Brain microvascular endothelial cell (primary cell): ENCODE measurements around the gene TAGAP.

Experiments used
- DNase-seq: peaks from one replicate; pipeline ENCODE4 v3.0.0-alpha.2; 2020
- H3K27ac ChIP-seq: fragments of 250-450 bp; sonication (Bioruptor Pico); 2 replicates; pipeline ENCODE4 v1.5.1; 2020; ENCODE audit warnings: mild to moderate bottlenecking, moderate library complexity
- H3K27me3 ChIP-seq: fragments of 250-450 bp; sonication (Bioruptor Pico); replicated peaks from 2 replicates; pipeline ENCODE4 v1.5.1; 2020; ENCODE audit warnings: mild to moderate bottlenecking
- H3K36me3 ChIP-seq: fragments of 250-450 bp; sonication (Bioruptor Pico); replicated peaks from 2 replicates; pipeline ENCODE4 v1.5.1; 2020; ENCODE audit warnings: mild to moderate bottlenecking
- H3K4me3 ChIP-seq: 2 replicates; pipeline ENCODE4 v1.5.1; 2011; ENCODE audit warnings: low read depth, mild to moderate bottlenecking, control low read depth, low read length, moderate library complexity
- in situ Hi-C: cut with HindIII; loops from 2 replicates; pipeline ENCODE4 v1.10.0; 2017; ENCODE audit warnings: low sequenced_read_pairs, low pct_ligation_motif_present
- TF ChIP-seq, protein P1 (sequence below): IDR thresholded peaks from 2 replicates; pipeline ENCODE4 v1.5.1; 2011; ENCODE audit warnings: low read depth, mild to moderate bottlenecking, moderate library complexity, low read length, control low read depth, inconsistent platforms; ENCODE audit errors: missing control alignments

Gene TAGAP

DNA sequence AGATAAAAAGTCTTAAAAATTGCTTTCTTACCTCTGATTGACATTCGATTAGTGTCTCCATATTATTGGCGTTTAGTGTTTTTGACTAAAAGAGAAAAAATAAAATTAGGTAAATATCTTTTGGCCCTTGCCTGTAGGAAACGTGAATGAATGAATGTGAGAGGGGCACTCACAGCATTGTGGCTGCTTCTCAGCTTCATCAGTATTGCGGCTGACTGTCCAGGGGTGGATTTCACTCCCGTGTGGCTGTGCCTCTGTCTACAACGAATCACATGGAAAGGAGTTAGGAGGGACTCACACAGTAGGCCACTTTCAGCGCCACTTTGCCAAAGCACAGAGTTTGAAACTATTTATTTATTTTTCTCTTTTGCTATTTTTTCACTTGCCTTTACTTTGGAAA is 844 bp downstream of the TAGAP start:
- H3K27me3 ChIP-seq, result peaks cover 5% of the 10 kb centered on the region
- H3K4me3 ChIP-seq, result no peak overlapping the region
- H3K36me3 ChIP-seq, result no peaks in the 10 kb centered on the region
- TF ChIP-seq, protein P1, sequence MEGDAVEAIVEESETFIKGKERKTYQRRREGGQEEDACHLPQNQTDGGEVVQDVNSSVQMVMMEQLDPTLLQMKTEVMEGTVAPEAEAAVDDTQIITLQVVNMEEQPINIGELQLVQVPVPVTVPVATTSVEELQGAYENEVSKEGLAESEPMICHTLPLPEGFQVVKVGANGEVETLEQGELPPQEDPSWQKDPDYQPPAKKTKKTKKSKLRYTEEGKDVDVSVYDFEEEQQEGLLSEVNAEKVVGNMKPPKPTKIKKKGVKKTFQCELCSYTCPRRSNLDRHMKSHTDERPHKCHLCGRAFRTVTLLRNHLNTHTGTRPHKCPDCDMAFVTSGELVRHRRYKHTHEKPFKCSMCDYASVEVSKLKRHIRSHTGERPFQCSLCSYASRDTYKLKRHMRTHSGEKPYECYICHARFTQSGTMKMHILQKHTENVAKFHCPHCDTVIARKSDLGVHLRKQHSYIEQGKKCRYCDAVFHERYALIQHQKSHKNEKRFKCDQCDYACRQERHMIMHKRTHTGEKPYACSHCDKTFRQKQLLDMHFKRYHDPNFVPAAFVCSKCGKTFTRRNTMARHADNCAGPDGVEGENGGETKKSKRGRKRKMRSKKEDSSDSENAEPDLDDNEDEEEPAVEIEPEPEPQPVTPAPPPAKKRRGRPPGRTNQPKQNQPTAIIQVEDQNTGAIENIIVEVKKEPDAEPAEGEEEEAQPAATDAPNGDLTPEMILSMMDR, result no peak
- in situ Hi-C loops, result no loop called here
- no peak for DNase-seq
- no peak overlapping the region for H3K27ac ChIP-seq

DNA sequence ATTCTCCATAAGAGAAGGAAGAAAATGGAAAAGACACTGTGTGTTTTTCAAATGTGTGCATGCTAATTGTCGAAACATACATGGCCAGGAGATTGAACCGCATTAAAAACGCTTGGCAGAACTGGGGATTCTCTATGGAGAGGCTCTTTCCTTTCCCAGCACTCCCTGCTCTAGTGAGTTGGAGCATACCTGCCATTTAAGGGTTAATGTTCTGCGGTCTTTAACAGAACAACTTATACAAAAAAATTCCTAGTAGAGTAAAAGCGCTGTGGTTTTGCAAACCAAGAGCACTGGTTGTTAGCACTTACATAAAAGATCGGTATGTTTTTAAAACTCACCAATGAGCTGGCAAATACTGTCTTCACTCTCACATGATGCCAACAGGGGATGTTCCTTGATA is 1.5 kb downstream of the TAGAP start:
- Histone ChIP-seq H3K27ac (no peak overlapping the region), H3K4me3 (no peak overlapping the region), H3K27me3 (peaks cover 5% of the 10 kb centered on the region), H3K36me3 (no peaks in the 10 kb centered on the region)
- TF ChIP-seq, protein P1, result no peak
- in situ Hi-C loops, result no loop called here
- no peak for DNase-seq

- Histone ChIP-seq H3K27ac (no peak overlapping the region), H3K36me3 (no peaks in the 10 kb centered on the region), H3K27me3 (peaks cover 5% of the 10 kb centered on the region), H3K4me3 (no peak overlapping the region)
- TF ChIP-seq, protein P1, result no peak
- DNase-seq, result no peak
- in situ Hi-C loops, result no loop called here
Measured at GRCh38 chr6:159042826-159043181, 2.0 kb downstream of the TAGAP start.

DNA sequence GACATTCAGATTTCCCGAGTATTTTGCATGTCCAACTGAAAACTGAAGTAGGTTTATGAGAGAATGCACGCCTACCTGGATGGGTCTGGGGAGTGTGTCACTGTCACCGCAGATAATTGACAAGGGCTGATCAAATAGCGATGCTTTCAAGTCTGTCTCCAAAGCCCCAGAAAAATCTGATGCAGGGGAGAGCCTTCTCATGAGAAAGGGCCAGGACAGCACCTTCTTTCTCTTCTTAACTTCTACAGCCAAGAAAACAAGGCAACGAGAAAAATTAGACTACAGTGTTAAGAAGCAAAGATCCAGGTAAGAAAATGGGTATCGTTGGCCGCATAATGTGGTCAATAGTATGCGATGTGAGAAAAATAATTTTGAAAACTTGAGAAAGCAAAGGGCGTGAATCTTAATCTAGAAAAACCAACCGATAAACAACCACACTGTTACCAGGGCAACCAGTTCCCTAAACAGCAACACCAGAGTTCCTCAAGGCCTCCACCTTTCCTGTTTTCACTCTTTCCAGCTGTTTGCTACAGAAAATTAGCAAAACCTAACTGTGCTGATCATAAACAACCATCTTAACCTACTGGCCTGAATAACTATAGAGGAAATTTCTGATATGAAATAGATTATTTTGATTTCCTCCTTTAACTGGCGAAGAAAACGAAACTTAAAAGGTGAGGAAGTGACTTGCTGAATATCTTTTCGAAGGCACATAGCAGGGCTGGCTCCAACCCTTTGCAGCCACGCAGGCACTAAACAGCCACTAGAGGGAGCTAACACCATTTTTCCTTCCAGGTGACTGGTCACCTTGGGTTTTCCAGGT is 2.6 kb downstream of the TAGAP start:
- in situ Hi-C loops, result no loop called here
- H3K27ac ChIP-seq, result no peak overlapping the region
- DNase-seq, result peak; percentile 45
- peaks cover 5% of the 10 kb centered on the region for H3K27me3 ChIP-seq
- TF ChIP-seq, protein P1, result peak; percentile 98
- no peaks in the 10 kb centered on the region for H3K36me3 ChIP-seq
- no peak overlapping the region for H3K4me3 ChIP-seq

DNA sequence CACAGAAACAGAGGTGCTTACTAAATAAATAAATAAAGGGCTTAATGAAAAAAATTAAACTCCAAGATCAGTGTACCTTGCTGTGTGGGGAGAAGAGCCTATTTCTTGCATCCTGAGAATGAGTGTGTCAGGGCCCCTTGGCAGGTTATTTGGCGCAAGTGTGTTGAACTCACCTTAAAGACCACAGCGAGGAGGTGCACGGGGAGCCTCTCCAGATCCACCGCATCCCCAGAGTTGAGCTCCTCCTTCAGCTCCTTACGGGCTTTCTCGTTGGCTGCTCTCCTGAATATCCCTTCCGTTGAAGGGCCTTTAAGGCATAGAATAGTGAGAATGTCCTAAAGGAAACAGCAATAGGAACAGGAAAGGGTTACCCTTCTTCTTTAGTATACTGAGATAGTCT is 3.6 kb downstream of the TAGAP start:
- in situ Hi-C loops, result no loop called here
- no peaks in the 10 kb centered on the region for H3K36me3 ChIP-seq
- H3K27ac ChIP-seq, result no peak overlapping the region

More for the DNA sequence above, 3.6 kb downstream of the TAGAP start:
- DNase-seq, result no peak
- peaks cover 5% of the 10 kb centered on the region for H3K27me3 ChIP-seq
- TF ChIP-seq, protein P1, result no peak
- no peak overlapping the region for H3K4me3 ChIP-seq
